Endothelial cell (in vitro differentiated cells): Measurements from ENCODE around the gene CREBBP. TPM values are rescaled to one million over a fixed set of nuclear protein-coding genes. Genes with fewer than 3 reads are reported as not detected.

Experiments
- DNase-seq: peaks from one replicate; pipeline ENCODE4 v3.0.0; 2021; ENCODE audit warnings: low spot score
- H3K27ac Mint-ChIP-seq: one replicate; pipeline ENCODE4 v1.8.0; 2021; ENCODE audit warnings: mixed read lengths, inconsistent platforms; ENCODE audit not compliant: unreplicated experiment
- H3K27me3 Mint-ChIP-seq: one replicate; pipeline ENCODE4 v1.8.0; 2021; ENCODE audit warnings: mild to moderate bottlenecking, moderate library complexity, mixed read lengths, inconsistent platforms; ENCODE audit not compliant: unreplicated experiment
- H3K36me3 Mint-ChIP-seq: one replicate; pipeline ENCODE4 v1.8.0; 2021; ENCODE audit warnings: mild to moderate bottlenecking, low read depth, mixed read lengths, inconsistent platforms; ENCODE audit not compliant: unreplicated experiment
- H3K4me1 Mint-ChIP-seq: one replicate; pipeline ENCODE4 v1.8.0; 2021; ENCODE audit warnings: mild to moderate bottlenecking, mixed read lengths, inconsistent platforms; ENCODE audit not compliant: unreplicated experiment
- H3K4me3 Mint-ChIP-seq: one replicate; pipeline ENCODE4 v1.8.0; 2021; ENCODE audit warnings: mild to moderate bottlenecking, mixed read lengths, inconsistent platforms; ENCODE audit not compliant: unreplicated experiment
- H3K9me3 Mint-ChIP-seq: one replicate; pipeline ENCODE4 v1.8.0; 2021; ENCODE audit warnings: mixed read lengths, inconsistent platforms; ENCODE audit not compliant: unreplicated experiment
- CTCF ChIP-seq: fragments of 200-600 bp; sonication (generic); IDR thresholded peaks from one replicate; pipeline ENCODE4 v1.5.0; 2021; ENCODE audit warnings: antibody characterized with exemption; ENCODE audit not compliant: unreplicated experiment
- total RNA-seq: library from RNA; stranded (reverse); fragmentation: NEBNext Ultra II Directional; extraction: Animal tissue kit (Norgen Biotek cat#: 25700); gene quantifications from one replicate; pipeline ENCODE4 v1.2.1, GENCODE V29; 2021; ENCODE audit not compliant: unreplicated experiment

The CREBBP gene
- total RNA-seq, 1 donor from 2014 or later, result 66.3 TPM

- Mint-ChIP-seq H3K27me3 (peaks cover 7% of the 10 kb centered on the region), H3K27ac (no peak overlapping the region), H3K4me3 (no peak overlapping the region), H3K9me3 (no peaks in the 10 kb centered on the region), H3K36me3 (peaks cover 36% of the 10 kb centered on the region), H3K4me1 (no peaks in the 10 kb centered on the region)
- DNase-seq, result no peak
- TF ChIP-seq CTCF, result no peak
Observed at GRCh38 chr16:3771513-3771912, 109.0 kb downstream of the CREBBP start.

- H3K4me1 Mint-ChIP-seq, result no peaks in the 10 kb centered on the region
- no peaks in the 10 kb centered on the region for H3K9me3 Mint-ChIP-seq
- no peak overlapping the region for H3K27ac Mint-ChIP-seq
- no peak for DNase-seq
- TF ChIP-seq CTCF, result no peak
- peak overlapping the region; percentile 44 for H3K4me3 Mint-ChIP-seq
- H3K36me3 Mint-ChIP-seq, result peaks cover 33% of the 10 kb centered on the region
- H3K27me3 Mint-ChIP-seq, result peaks cover 7% of the 10 kb centered on the region
Observed at GRCh38 chr16:3770530-3770929, 110.0 kb downstream of the CREBBP start.

GRCh38 chr16:3769942-3770341 lies 110.6 kb downstream of the CREBBP start:
- TF ChIP-seq CTCF, result no peak
- H3K9me3 Mint-ChIP-seq, result no peaks in the 10 kb centered on the region
- peaks cover 7% of the 10 kb centered on the region for H3K27me3 Mint-ChIP-seq
- H3K27ac Mint-ChIP-seq, result no peak overlapping the region
- H3K36me3 Mint-ChIP-seq, result peaks cover 33% of the 10 kb centered on the region
- no peak overlapping the region for H3K4me3 Mint-ChIP-seq
- DNase-seq, result no peak
- H3K4me1 Mint-ChIP-seq, result no peaks in the 10 kb centered on the region

- Mint-ChIP-seq H3K4me3 (no peak overlapping the region), H3K27ac (no peak overlapping the region), H3K27me3 (peaks cover 7% of the 10 kb centered on the region), H3K36me3 (peaks cover 27% of the 10 kb centered on the region), H3K9me3 (no peaks in the 10 kb centered on the region), H3K4me1 (no peaks in the 10 kb centered on the region)
- TF ChIP-seq CTCF, result no peak
- no peak for DNase-seq
Observed at GRCh38 chr16:3769013-3769412, 111.5 kb downstream of the CREBBP start.

GRCh38 chr16:3767333-3767986 lies 113.1 kb downstream of the CREBBP start:
- no peak for TF ChIP-seq CTCF
- H3K4me1 Mint-ChIP-seq, result no peaks in the 10 kb centered on the region
- DNase-seq, result no peak
- peaks cover 6% of the 10 kb centered on the region for H3K27me3 Mint-ChIP-seq
- H3K9me3 Mint-ChIP-seq, result no peaks in the 10 kb centered on the region
- H3K27ac Mint-ChIP-seq, result no peak overlapping the region
- H3K4me3 Mint-ChIP-seq, result no peak overlapping the region
- H3K36me3 Mint-ChIP-seq, result peaks cover 19% of the 10 kb centered on the region
